CD8-positive, alpha-beta memory T cell (primary cell): Measurements from ENCODE around the gene SLC2A9. TPM values are rescaled to one million over a fixed set of nuclear protein-coding genes. Genes with fewer than 3 reads are reported as not detected.
A peak's percentile ranks its signal among the peaks of the same experiment; 100 is the strongest.

ENCODE experiments used
- CTCF ChIA-PET: fragments of 350-600 bp; sonication (Branson Sonifier 250); formaldehyde crosslinking; loops from one replicate; lab custom pipeline; 2021; ENCODE audit warnings: antibody characterized with exemption; lab: Charles Lee
- POLR2A ChIA-PET: fragments of 350-600 bp; sonication (Branson Sonifier 250); formaldehyde crosslinking; loops from one replicate; lab custom pipeline; 2021; ENCODE audit warnings: antibody characterized with exemption; lab: Charles Lee
- DNase-seq, 5 donors: peaks; one replicate each; pipeline versions ENCODE4 v3.0.0 to v3.0.0-alpha.2; 2020 to 2022; ENCODE audit warnings: mixed read lengths in 1 of 5
- H3K27ac ChIP-seq: one replicate; pipeline ENCODE4 v1.7.0; 2013; ENCODE audit warnings: low read depth, mild to moderate bottlenecking, low read length, moderate library complexity
- H3K27me3 ChIP-seq: 2 replicates; pipeline ENCODE4 v1.7.0; 2013; ENCODE audit warnings: low read length, mild to moderate bottlenecking; ENCODE audit not compliant: insufficient read depth, poor library complexity, severe bottlenecking
- H3K36me3 ChIP-seq: 2 replicates; pipeline ENCODE4 v1.7.0; 2013; ENCODE audit warnings: mild to moderate bottlenecking, low read length, moderate library complexity; ENCODE audit not compliant: insufficient read depth
- H3K4me1 ChIP-seq: 2 replicates; pipeline ENCODE4 v1.7.0; 2013; ENCODE audit warnings: mild to moderate bottlenecking, low read length, moderate library complexity; ENCODE audit not compliant: insufficient read depth
- H3K4me3 ChIP-seq: 2 replicates; pipeline ENCODE4 v1.7.0; 2013; ENCODE audit warnings: mild to moderate bottlenecking, low read length
- H3K9me3 ChIP-seq: 2 replicates; pipeline ENCODE4 v1.7.0; 2013; ENCODE audit warnings: mild to moderate bottlenecking, low read length
- H3K27ac Mint-ChIP-seq, 8 donors: one replicate each; pipeline ENCODE4 v1.8.0; 2020 to 2021; ENCODE audit warnings: mixed read lengths in 8 of 8, mild to moderate bottlenecking in 6 of 8, inconsistent platforms in 3 of 8, moderate library complexity in 3 of 8
- H3K27me3 Mint-ChIP-seq, 2 donors: one replicate each; pipeline ENCODE4 v1.8.0; 2020 to 2021; ENCODE audit warnings: mixed read lengths in 2 of 2, mild to moderate bottlenecking in 1 of 2, moderate library complexity in 1 of 2
- H3K36me3 Mint-ChIP-seq, 3 donors: one replicate each; pipeline ENCODE4 v1.8.0; 2020 to 2021; ENCODE audit warnings: mixed read lengths in 3 of 3, inconsistent platforms in 1 of 3, mild to moderate bottlenecking in 1 of 3
- H3K4me1 Mint-ChIP-seq, 3 donors: one replicate each; pipeline ENCODE4 v1.8.0; 2020 to 2021; ENCODE audit warnings: mixed read lengths in 3 of 3, inconsistent platforms in 1 of 3, mild to moderate bottlenecking in 1 of 3
- H3K4me3 Mint-ChIP-seq, 7 donors: one replicate each; pipeline ENCODE4 v1.8.0; 2020 to 2021; ENCODE audit warnings: mixed read lengths in 7 of 7, mild to moderate bottlenecking in 6 of 7, moderate library complexity in 4 of 7, inconsistent platforms in 2 of 7
- H3K9me3 Mint-ChIP-seq, 5 donors: one replicate each; pipeline ENCODE4 v1.8.0; 2020 to 2022; ENCODE audit warnings: mixed read lengths in 5 of 5, mild to moderate bottlenecking in 3 of 5, moderate library complexity in 2 of 5, inconsistent platforms in 1 of 5
- polyA plus RNA-seq: library from polyadenylated mRNA; unstranded; fragments of 300-500 nt; fragmentation: Illumina TruSeq; gene quantifications from one replicate; pipeline ENCODE4 v1.2.3, GENCODE V29; 2021
- total RNA-seq, 2 experiments: library from RNA; stranded (reverse); gene quantifications; one replicate each; pipeline ENCODE4 v1.2.3, GENCODE V29; 2021

Gene SLC2A9
- total and polyA plus RNA-seq, 3 experiments from 2014 or later: 1.8 to 3.1 (median 3.0) TPM

- H3K4me1 ChIP-seq: no peaks in the 10 kb centered on the region
- Mint-ChIP-seq H3K4me3 (no peak overlapping the region), H3K9me3 (no peaks in the 10 kb centered on the region), H3K36me3 (peaks cover 13 to 37% (median 24%) of the 10 kb centered on the region in 3 donors), H3K4me1 (no peaks in the 10 kb centered on the region), H3K27me3 (no peaks in the 10 kb centered on the region), H3K27ac (no peak overlapping the region)
- H3K4me3 ChIP-seq: no peak overlapping the region
- POLR2A ChIA-PET: no interaction called here
- H3K27me3 ChIP-seq: no peaks in the 10 kb centered on the region
- no peaks in the 10 kb centered on the region for H3K36me3 ChIP-seq
- DNase-seq: no peak
- CTCF ChIA-PET: no interaction called here
- no peaks in the 10 kb centered on the region for H3K9me3 ChIP-seq
- H3K27ac ChIP-seq: no peak overlapping the region
These were observed 37.1 kb upstream of the SLC2A9 start for GRCh38 chr4:10058371-10058770.

GRCh38 chr4:10057023-10057395 lies 35.7 kb upstream of the SLC2A9 start:
- no peak for DNase-seq
- H3K9me3 ChIP-seq: no peaks in the 10 kb centered on the region
- peaks cover 13 to 26% (median 25%) of the 10 kb centered on the region in 3 donors for H3K36me3 Mint-ChIP-seq
- H3K4me3 Mint-ChIP-seq: no peak overlapping the region
- no peaks in the 10 kb centered on the region for H3K4me1 Mint-ChIP-seq
- H3K4me3 ChIP-seq: no peak overlapping the region
- no peaks in the 10 kb centered on the region for H3K4me1 ChIP-seq
- no peaks in the 10 kb centered on the region for H3K9me3 Mint-ChIP-seq
- ChIA-PET CTCF (no interaction called here), POLR2A (no interaction called here)
- no peak overlapping the region for H3K27ac ChIP-seq
- no peaks in the 10 kb centered on the region for H3K27me3 Mint-ChIP-seq
- peak overlapping the region in 1 of 8 donors; percentile 29 for H3K27ac Mint-ChIP-seq
- no peaks in the 10 kb centered on the region for H3K36me3 ChIP-seq
- H3K27me3 ChIP-seq: no peaks in the 10 kb centered on the region

DNA sequence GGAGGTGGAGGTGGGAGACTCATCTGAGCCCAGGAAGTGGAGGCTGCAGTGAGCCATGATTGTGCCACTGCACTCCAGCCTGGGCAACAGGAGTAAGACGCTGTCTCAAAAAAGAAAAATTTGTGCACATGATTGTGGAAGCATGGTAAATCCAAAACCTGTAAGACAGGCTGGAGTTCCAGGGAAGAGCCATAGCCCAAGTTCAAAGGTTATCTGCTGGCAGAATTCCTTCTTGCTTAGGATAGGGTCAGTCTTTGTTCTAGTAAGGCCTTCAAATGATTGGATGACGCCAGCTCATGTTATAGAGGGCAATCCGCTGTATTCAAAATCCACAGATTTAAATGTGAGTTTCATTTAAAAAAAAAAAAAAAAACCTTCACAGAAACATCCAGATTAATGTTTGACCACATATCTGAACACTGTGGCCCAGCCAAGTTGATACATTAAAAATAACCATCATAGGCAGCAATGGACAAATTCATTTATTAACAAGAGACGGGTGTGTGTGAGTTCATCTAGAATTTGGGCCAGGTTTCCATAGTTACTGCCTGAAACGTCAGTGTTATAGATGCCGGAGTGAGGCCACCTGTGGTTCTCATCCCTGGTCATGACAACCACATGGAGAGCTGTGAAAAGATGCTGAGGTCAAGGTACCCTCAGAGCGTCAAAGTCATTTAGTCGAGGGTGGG lies 35.2 kb upstream of the SLC2A9 start:
- Mint-ChIP-seq H3K9me3 (no peaks in the 10 kb centered on the region), H3K27me3 (peaks cover 0 to 3% of the 10 kb centered on the region in 2 donors), H3K36me3 (peaks cover 13 to 23% (median 23%) of the 10 kb centered on the region in 3 donors), H3K4me3 (no peak overlapping the region), H3K27ac (no peak overlapping the region), H3K4me1 (no peaks in the 10 kb centered on the region)
- no peaks in the 10 kb centered on the region for H3K9me3 ChIP-seq
- H3K4me1 ChIP-seq: no peaks in the 10 kb centered on the region
- H3K27me3 ChIP-seq: no peaks in the 10 kb centered on the region
- ChIA-PET CTCF (no interaction called here), POLR2A (no interaction called here)
- H3K36me3 ChIP-seq: no peaks in the 10 kb centered on the region
- H3K27ac ChIP-seq: no peak overlapping the region
- no peak overlapping the region for H3K4me3 ChIP-seq
- no peak for DNase-seq

- H3K9me3 ChIP-seq: no peaks in the 10 kb centered on the region
- H3K4me1 ChIP-seq: no peaks in the 10 kb centered on the region
- no peak overlapping the region for H3K4me3 ChIP-seq
- POLR2A ChIA-PET: no interaction called here
- H3K27ac Mint-ChIP-seq: peak overlapping the region in 1 of 8 donors; percentile 58
- no peaks in the 10 kb centered on the region for H3K4me1 Mint-ChIP-seq
- H3K36me3 ChIP-seq: no peaks in the 10 kb centered on the region
- H3K27me3 ChIP-seq: no peaks in the 10 kb centered on the region
- H3K9me3 Mint-ChIP-seq: no peaks in the 10 kb centered on the region
- no peak overlapping the region for H3K4me3 Mint-ChIP-seq
- CTCF ChIA-PET: no interaction called here
- no peak overlapping the region for H3K27ac ChIP-seq
- no peak for DNase-seq
- peaks cover 13 to 20% (median 18%) of the 10 kb centered on the region in 3 donors for H3K36me3 Mint-ChIP-seq
- peaks cover 0 to 3% of the 10 kb centered on the region in 2 donors for H3K27me3 Mint-ChIP-seq
These were observed 34.6 kb upstream of the SLC2A9 start for GRCh38 chr4:10055871-10056270.

DNA sequence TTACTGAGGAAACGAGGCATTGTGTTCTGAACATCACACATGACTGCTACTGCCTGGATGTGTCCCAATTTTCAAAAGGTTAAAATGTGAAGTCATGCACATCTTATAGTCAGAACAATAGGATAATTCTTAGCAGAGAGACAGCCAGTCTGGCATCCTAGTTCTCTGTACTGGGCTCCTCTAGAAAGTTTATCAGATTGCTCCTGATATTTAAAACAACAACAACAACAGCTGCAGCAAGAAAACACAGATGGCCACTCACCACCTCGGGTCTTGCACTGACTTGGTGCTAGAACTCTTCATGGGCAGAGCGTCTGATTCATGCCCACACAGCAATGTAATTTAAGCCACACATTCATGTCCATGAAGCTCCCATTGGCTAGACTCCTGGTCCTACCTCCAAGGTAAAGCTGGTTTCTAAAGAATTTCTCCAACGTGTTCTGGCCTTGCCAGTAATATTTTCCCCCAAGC lies 33.3 kb upstream of the SLC2A9 start:
- no peak overlapping the region for H3K27ac Mint-ChIP-seq
- CTCF ChIA-PET: no interaction called here

DNA sequence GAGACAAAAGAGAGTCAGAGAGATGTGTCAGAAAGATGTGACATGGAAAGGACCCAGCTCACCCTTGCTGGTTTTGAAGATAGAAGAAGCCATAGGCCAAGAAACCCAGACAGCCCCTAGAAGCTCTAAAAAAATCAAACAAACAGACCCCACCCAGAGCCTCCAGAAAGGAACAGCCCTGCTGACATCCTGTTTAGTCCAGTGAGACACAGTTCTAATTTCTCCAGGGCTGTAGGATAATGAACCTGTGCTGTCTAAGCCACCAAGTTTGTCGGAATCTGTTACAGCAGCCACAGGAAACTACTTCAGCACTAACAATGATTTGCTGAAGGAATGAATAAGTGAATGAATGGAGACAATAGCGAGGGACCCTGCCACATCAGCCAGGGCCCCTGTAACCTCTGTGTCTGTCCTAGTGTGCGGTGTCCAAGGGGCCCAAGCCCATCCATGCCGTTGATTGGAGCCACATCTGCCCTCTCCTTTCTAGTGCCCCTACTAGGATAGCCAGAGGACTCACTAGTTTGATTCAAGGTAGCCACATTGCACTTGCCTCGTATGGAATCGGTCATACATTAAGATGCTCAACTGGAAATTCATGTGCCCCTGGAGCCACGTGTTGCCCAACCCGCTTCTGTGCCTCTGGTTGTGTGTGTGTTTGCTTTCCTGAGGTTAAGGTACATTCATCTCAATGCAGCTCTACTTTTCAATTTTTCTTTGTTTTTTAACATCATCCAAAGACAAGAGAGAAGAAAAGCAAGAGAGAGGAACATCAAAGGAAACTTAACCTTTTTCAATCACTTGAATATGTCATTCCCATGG lies 32.5 kb upstream of the SLC2A9 start:
- no peaks in the 10 kb centered on the region for H3K9me3 Mint-ChIP-seq
- H3K27me3 ChIP-seq: no peaks in the 10 kb centered on the region
- POLR2A ChIA-PET: no interaction called here

More for the DNA sequence above, 33.3 kb upstream of the SLC2A9 start:
- H3K27me3 ChIP-seq: no peaks in the 10 kb centered on the region
- no peaks in the 10 kb centered on the region for H3K9me3 ChIP-seq
- DNase-seq: no peak
- POLR2A ChIA-PET: no interaction called here
- H3K36me3 ChIP-seq: no peaks in the 10 kb centered on the region
- H3K4me3 ChIP-seq: no peak overlapping the region
- H3K36me3 Mint-ChIP-seq: peaks cover 11 to 22% (median 15%) of the 10 kb centered on the region in 3 donors
- H3K4me1 Mint-ChIP-seq: no peaks in the 10 kb centered on the region
- no peaks in the 10 kb centered on the region for H3K9me3 Mint-ChIP-seq
- no peak overlapping the region for H3K4me3 Mint-ChIP-seq
- H3K4me1 ChIP-seq: no peaks in the 10 kb centered on the region
- H3K27me3 Mint-ChIP-seq: peaks cover 3% of the 10 kb centered on the region in 2 donors
- no peak overlapping the region for H3K27ac ChIP-seq

GRCh38 chr4:10051517-10052135 lies 30.3 kb upstream of the SLC2A9 start:
- no peaks in the 10 kb centered on the region for H3K9me3 Mint-ChIP-seq
- no peak for DNase-seq
- H3K4me3 ChIP-seq: no peak overlapping the region
- H3K27me3 Mint-ChIP-seq: peaks cover 3 to 7% of the 10 kb centered on the region in 2 donors
- ChIA-PET POLR2A (no interaction called here), CTCF (no interaction called here)
- peaks cover 0 to 17% (median 14%) of the 10 kb centered on the region in 3 donors for H3K4me1 Mint-ChIP-seq
- no peaks in the 10 kb centered on the region for H3K27me3 ChIP-seq
- H3K27ac Mint-ChIP-seq: no peak overlapping the region
- H3K36me3 ChIP-seq: no peaks in the 10 kb centered on the region
- H3K9me3 ChIP-seq: no peaks in the 10 kb centered on the region
- H3K27ac ChIP-seq: no peak overlapping the region
- H3K4me3 Mint-ChIP-seq: no peak overlapping the region
- H3K4me1 ChIP-seq: no peaks in the 10 kb centered on the region
- H3K36me3 Mint-ChIP-seq: peaks cover 2 to 16% (median 16%) of the 10 kb centered on the region in 3 donors

More for the DNA sequence above, 32.5 kb upstream of the SLC2A9 start:
- Mint-ChIP-seq H3K27ac (peak overlapping the region in 1 of 8 donors; percentile 72), H3K27me3 (peaks cover 3 to 6% of the 10 kb centered on the region in 2 donors), H3K4me1 (peaks cover 0 to 5% (median 4%) of the 10 kb centered on the region in 3 donors), H3K4me3 (no peak overlapping the region), H3K36me3 (peaks cover 12 to 21% (median 16%) of the 10 kb centered on the region in 3 donors)
- CTCF ChIA-PET: no interaction called here
- Histone ChIP-seq H3K36me3 (no peaks in the 10 kb centered on the region), H3K9me3 (no peaks in the 10 kb centered on the region), H3K4me3 (no peak overlapping the region), H3K27ac (no peak overlapping the region), H3K4me1 (no peaks in the 10 kb centered on the region)
- no peak for DNase-seq

DNA sequence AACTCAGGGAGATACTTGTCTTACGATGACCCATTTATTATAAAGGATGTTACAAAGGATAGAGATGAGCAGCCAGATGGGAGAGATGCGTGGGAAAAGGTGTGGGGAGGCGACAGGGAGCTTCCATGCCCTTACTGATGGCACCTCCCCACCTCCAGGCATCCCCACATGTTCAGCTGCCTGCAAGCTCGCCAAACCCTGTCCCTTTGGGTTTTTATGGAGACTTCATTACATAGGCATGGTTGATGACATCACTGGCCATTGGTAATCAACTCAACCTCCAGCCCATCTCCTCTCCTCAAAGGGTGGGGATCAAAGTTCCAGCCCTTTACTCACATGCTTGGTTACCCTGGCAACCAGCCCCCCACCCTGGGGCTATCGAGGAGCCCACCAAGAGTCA lies 29.4 kb upstream of the SLC2A9 start:
- ChIA-PET POLR2A (no interaction called here), CTCF (no interaction called here)
- Mint-ChIP-seq H3K27ac (no peak overlapping the region), H3K4me1 (peaks cover 0 to 17% (median 14%) of the 10 kb centered on the region in 3 donors), H3K36me3 (peaks cover 0 to 11% (median 10%) of the 10 kb centered on the region in 3 donors), H3K9me3 (no peaks in the 10 kb centered on the region), H3K27me3 (peaks cover 3 to 7% of the 10 kb centered on the region in 2 donors), H3K4me3 (no peak overlapping the region)
- Histone ChIP-seq H3K4me1 (no peaks in the 10 kb centered on the region), H3K27me3 (no peaks in the 10 kb centered on the region), H3K9me3 (no peaks in the 10 kb centered on the region), H3K36me3 (no peaks in the 10 kb centered on the region), H3K27ac (no peak overlapping the region), H3K4me3 (no peak overlapping the region)
- no peak for DNase-seq
